Measurements from ENCODE around the gene ADISSP. TPM values are rescaled to one million over a fixed set of nuclear protein-coding genes. Genes with fewer than 3 reads are reported as not detected.

The ADISSP gene
- total and polyA plus RNA-seq, 2 donors (not counting 1 experiment from before 2014, with no cell fraction given), result 17.0 to 23.5 TPM

- Histone ChIP-seq H3K27me3 (ENCODE audit: control insufficient read depth, insufficient read depth, low read length) (no peaks in the 10 kb centered on the region), H3K36me3 (ENCODE audit: control insufficient read depth, insufficient read depth, low read length) (peaks cover 5% of the 10 kb centered on the region), H4K20me1 (ENCODE audit: control insufficient read depth, extremely low read depth, insufficient read depth, low read length) (peaks cover 2% of the 10 kb centered on the region), H3K9ac (ENCODE audit: insufficient read depth, low read length) (no peak overlapping the region), H2AFZ (ENCODE audit: low read length) (no peak overlapping the region), H3K27ac (ENCODE audit: insufficient read depth, low read length) (no peak overlapping the region), H3K9me3 (ENCODE audit: control insufficient read depth, insufficient read depth, low read depth, low read length) (no peaks in the 10 kb centered on the region), H3K4me1 (ENCODE audit: control insufficient read depth, extremely low read depth, insufficient read depth, low read length) (peaks cover 21% of the 10 kb centered on the region), H3K4me3 (replicated peaks in 1 of 4; ENCODE audit: control extremely low read depth in 1 of 4, insufficient read depth in 1 of 4, low read depth in 3 of 4, low read length in 4 of 4) (peak overlapping the region in 1 of 4 experiments; percentile 22), H3K79me2 (ENCODE audit: control insufficient read depth, insufficient read depth, low read length) (peaks cover 34% of the 10 kb centered on the region), H3K4me2 (ENCODE audit: extremely low read depth, insufficient read depth, low read length) (peak overlapping the region; percentile 62)
- no peak for DNase-seq (ENCODE audit: low read depth in 2 of 2)
- TF ChIP-seq CTCF (conservative IDR thresholded peaks at IDR 0.05 in 1 of 2, IDR thresholded peaks at IDR 0.05 in 1 of 2; ENCODE audit: low read depth in 1 of 2, low read length in 2 of 2) (no peak), EZH2 (IDR thresholded peaks at IDR 0.05; ENCODE audit: low read length, missing control alignments) (no peak)
These were observed 16.1 kb upstream of the ADISSP start for GRCh38 chr20:3783511-3784195.

- Histone ChIP-seq H3K4me1 (ENCODE audit: control insufficient read depth, extremely low read depth, insufficient read depth, low read length) (peaks cover 22% of the 10 kb centered on the region), H3K4me3 (replicated peaks in 1 of 4; ENCODE audit: control extremely low read depth in 1 of 4, insufficient read depth in 1 of 4, low read depth in 3 of 4, low read length in 4 of 4) (no peak overlapping the region), H4K20me1 (ENCODE audit: control insufficient read depth, extremely low read depth, insufficient read depth, low read length) (peaks cover 2% of the 10 kb centered on the region), H3K27me3 (ENCODE audit: control insufficient read depth, insufficient read depth, low read length) (no peaks in the 10 kb centered on the region), H3K36me3 (ENCODE audit: control insufficient read depth, insufficient read depth, low read length) (peaks cover 5% of the 10 kb centered on the region), H2AFZ (ENCODE audit: low read length) (no peak overlapping the region), H3K9me3 (ENCODE audit: control insufficient read depth, insufficient read depth, low read depth, low read length) (no peaks in the 10 kb centered on the region), H3K79me2 (ENCODE audit: control insufficient read depth, insufficient read depth, low read length) (peaks cover 34% of the 10 kb centered on the region), H3K27ac (ENCODE audit: insufficient read depth, low read length) (no peak overlapping the region), H3K4me2 (ENCODE audit: extremely low read depth, insufficient read depth, low read length) (peak overlapping the region; percentile 62), H3K9ac (ENCODE audit: insufficient read depth, low read length) (no peak overlapping the region)
- TF ChIP-seq CTCF (conservative IDR thresholded peaks at IDR 0.05 in 1 of 2, IDR thresholded peaks at IDR 0.05 in 1 of 2; ENCODE audit: low read depth in 1 of 2, low read length in 2 of 2) (no peak), EZH2 (IDR thresholded peaks at IDR 0.05; ENCODE audit: low read length, missing control alignments) (no peak)
- DNase-seq (ENCODE audit: low read depth in 2 of 2), result no peak
These were observed 15.5 kb upstream of the ADISSP start for GRCh38 chr20:3783068-3783489.

- no peak overlapping the region for H3K27ac ChIP-seq (ENCODE audit: insufficient read depth, low read length)
- peaks cover 2% of the 10 kb centered on the region for H4K20me1 ChIP-seq (ENCODE audit: control insufficient read depth, extremely low read depth, insufficient read depth, low read length)
- peaks cover 5% of the 10 kb centered on the region for H3K36me3 ChIP-seq (ENCODE audit: control insufficient read depth, insufficient read depth, low read length)
- TF ChIP-seq EZH2 (IDR thresholded peaks at IDR 0.05; ENCODE audit: low read length, missing control alignments), result no peak
- no peak for TF ChIP-seq CTCF (conservative IDR thresholded peaks at IDR 0.05 in 1 of 2, IDR thresholded peaks at IDR 0.05 in 1 of 2; ENCODE audit: low read depth in 1 of 2, low read length in 2 of 2)
- peaks cover 23% of the 10 kb centered on the region for H3K4me1 ChIP-seq (ENCODE audit: control insufficient read depth, extremely low read depth, insufficient read depth, low read length)
- no peak overlapping the region for H2AFZ ChIP-seq (ENCODE audit: low read length)
- H3K27me3 ChIP-seq (ENCODE audit: control insufficient read depth, insufficient read depth, low read length), result no peaks in the 10 kb centered on the region
- H3K9me3 ChIP-seq (ENCODE audit: control insufficient read depth, insufficient read depth, low read depth, low read length), result no peaks in the 10 kb centered on the region
- no peak for DNase-seq (ENCODE audit: low read depth in 2 of 2)
- H3K79me2 ChIP-seq (ENCODE audit: control insufficient read depth, insufficient read depth, low read length), result peaks cover 34% of the 10 kb centered on the region
- no peak overlapping the region for H3K4me3 ChIP-seq (replicated peaks in 1 of 4; ENCODE audit: control extremely low read depth in 1 of 4, insufficient read depth in 1 of 4, low read depth in 3 of 4, low read length in 4 of 4)
- H3K9ac ChIP-seq (ENCODE audit: insufficient read depth, low read length), result no peak overlapping the region
- H3K4me2 ChIP-seq (ENCODE audit: extremely low read depth, insufficient read depth, low read length), result no peak overlapping the region
These were observed 15.0 kb upstream of the ADISSP start for GRCh38 chr20:3782597-3782996.
